HS-5 (cell line): ENCODE measurements around the gene SIX6.
"Not testable (repeated sequence)": the region's sequence is repeated elsewhere in the genome, so short reads cannot be mapped to it uniquely, and the experiment has no call there.

Experiments
- DNase-seq: peaks from one replicate; pipeline ENCODE4 v3.0.0-alpha.2; 2012; ENCODE audit warnings: low read depth

SIX6 gene

DNA sequence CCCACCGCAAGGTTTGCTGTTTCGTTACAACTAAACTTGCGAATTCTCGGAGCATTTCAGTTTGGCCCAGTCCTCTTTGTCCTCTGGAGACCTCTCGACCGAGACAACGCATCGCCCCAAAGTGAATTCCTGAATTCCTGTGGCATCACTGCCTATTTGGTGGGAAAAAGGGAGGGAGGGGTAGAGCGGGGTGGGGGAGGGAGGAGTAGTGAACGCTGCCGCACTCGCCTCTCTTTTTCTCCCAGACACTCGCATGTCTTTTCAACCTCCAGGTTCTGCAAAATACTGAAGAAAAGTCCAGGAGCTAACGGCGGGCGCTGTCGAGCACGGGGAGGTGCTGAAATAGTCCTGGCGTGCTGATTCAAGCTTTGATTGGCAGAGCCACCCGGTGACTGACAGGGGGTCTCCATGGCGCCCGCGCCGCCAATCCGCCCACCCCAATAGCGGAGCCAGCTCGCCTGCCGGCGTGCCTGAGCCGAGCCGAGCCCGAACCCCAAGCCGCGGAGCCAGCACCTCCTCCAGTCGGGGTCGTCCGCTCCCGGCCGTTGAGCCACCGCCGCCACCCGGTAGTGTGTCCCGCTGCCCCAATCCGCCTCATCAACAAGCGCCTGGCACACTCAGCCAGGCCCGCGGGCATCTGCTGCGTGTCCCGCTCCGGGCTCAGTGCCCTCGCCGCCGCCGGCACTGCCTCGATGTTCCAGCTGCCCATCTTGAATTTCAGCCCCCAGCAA lies at the start of gene SIX6:
Gene SIX6, plus strand, starts transcription at position 440 of the 731 bp plus-strand sequence. Its CDS starts 253 bp downstream, at position 693.
- no peak for DNase-seq

DNA sequence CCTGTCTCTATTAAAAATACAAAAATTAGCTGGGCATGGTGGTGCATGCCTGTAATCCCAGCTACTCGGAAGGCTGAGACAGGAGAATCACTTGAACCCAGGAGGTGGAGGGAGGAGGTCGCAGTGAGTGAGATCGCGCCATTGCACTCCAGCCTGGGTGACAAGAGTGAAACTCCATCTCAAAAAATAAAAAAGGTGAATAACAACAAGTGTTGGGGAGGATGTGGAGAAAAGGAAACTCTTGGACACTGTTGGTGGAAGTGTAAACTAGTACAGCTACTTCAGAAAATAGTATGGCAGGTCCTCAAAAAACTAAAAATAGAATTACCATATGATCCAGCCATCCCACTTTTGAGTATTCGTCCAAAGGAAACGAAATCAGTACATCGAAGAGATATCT lies 28.7 kb upstream of the SIX6 start:
- DNase-seq = not testable (repeated sequence)

GRCh38 chr14:60482743-60483142 lies 26.2 kb upstream of the SIX6 start:
- DNase-seq = no peak

GRCh38 chr14:60485057-60485597 lies 23.8 kb upstream of the SIX6 start:
- DNase-seq = peak; percentile 20

DNA sequence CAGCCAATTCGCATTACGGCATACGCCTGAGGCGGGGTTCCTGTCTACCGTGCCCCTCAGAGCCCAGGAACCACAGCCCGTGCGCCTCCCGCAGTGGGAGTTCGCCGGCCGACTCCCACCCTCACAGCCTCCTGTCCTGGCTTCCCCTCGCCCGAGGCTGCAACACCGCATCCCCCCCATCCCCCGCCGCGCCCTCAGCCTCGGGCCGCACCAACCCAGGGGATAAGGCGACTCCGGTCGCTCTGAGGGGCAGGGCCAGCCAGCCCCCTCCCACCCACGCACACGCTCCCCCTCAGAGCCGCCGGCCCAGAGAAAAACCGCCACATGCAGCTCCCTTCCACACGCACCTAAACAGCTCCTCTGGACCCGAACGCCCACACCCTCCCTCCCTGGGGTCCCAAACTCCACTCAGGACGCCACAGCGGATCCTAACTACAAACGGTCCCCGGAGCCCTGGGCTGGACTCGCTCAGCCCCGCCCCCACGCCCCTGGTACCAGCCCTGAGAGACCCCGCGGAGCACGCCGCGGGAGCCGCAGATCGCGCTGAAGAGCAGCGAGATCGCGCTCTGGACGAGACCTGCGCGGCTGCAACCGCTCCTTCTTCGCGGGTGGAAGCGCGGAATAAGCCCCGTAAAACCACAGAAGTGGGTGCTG lies 23.2 kb upstream of the SIX6 start, which contains the start of gene C14orf39:
Gene C14orf39, minus strand, starts transcription at position 466 of the 654 bp plus-strand sequence. CDS start 985 bp downstream, outside the sequence.
- peak; percentile 35 for DNase-seq

GRCh38 chr14:60487211-60487610 lies 21.7 kb upstream of the SIX6 start:
- no peak for DNase-seq

- no peak for DNase-seq
These were observed 20.8 kb upstream of the SIX6 start for GRCh38 chr14:60488175-60488574.

- DNase-seq = no peak
These were observed 18.7 kb upstream of the SIX6 start for GRCh38 chr14:60490270-60490669.

DNA sequence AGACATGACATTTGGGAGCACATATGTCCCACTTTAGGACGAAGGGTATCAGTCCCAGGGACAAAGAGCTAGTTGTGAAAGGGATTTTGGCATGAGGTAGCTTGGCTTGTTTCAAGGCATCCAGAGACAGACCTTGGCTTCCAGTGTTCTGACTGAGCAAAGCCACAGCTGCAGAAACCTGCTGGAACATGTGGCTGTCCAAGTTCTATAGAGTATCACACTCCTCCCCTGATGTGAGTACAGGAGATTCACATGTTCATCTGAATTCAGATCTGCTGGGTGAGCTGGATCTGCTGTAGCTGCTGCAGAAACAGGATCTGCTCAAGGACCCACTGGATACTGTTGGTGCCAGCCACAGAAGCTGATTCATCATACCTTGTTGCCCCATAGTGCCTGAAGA lies 13.0 kb upstream of the SIX6 start:
- DNase-seq = no peak

GRCh38 chr14:60502541-60502940 lies 6.4 kb upstream of the SIX6 start:
- DNase-seq = no peak

DNA sequence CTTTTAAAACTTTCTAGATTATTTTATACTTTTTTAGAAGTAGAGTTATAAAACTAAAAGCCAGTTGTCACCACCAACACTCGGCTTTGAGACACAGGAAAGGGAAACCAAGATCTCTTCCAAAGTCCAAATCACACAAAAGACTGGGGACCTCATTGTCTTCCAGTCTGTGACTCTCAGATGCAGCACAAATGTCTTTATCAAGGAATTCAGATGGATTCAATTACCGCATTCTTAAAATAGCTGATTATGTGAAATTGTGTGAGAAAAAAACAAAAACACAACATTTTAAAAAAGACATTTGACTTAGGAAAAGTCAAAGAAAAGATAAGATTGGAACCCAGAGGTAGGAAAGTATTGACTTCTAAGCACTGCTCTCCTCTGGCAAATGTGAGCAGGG lies 3.5 kb upstream of the SIX6 start:
- no peak for DNase-seq

DNA sequence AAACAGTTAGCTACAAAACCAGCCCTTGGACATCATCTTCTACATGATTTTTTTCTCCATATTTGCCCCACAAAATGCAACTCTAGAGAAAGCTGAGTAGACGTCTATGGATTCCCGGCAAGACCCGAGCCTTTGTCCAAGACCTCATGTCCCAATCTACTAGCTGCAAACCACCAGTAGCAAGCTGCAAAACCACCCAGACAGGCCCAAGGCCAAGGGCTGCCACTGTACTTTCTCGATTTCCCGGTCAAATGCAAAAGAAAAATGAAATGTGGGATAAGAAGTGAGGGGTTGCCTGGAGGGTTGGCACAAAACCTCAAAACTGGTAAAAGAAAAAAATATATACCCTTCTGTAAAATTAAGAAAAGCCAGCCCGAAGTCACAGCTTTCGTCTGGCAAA lies 2.9 kb upstream of the SIX6 start:
- no peak for DNase-seq

DNA sequence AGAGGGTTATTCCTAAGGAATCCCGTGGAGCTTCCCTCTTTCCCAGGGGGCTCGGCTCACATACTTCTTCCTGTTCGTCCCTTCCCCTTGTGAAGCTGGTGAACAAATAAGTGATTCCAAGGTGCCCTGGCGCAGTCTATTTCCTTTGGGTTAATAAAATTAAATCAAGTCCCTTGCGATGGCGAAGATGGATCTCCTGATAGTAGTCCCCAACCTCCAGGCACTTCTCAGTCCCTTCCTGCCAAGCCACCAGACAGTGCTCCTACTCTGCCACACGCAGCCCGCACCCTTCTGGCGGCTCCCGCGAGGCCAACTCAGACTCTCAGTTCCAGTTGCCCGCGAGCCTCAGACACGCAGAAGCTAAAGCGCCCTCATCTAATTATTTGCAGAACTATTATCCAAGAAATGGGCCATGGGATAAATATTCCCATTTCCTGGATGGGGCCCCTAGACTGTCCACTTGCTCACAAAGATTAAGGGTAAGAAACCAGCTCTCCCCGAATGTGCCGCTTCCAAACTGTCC lies 2.4 kb upstream of the SIX6 start:
- DNase-seq = no peak

- no peak for DNase-seq
These were observed 1.7 kb upstream of the SIX6 start for GRCh38 chr14:60506985-60507829.

DNA sequence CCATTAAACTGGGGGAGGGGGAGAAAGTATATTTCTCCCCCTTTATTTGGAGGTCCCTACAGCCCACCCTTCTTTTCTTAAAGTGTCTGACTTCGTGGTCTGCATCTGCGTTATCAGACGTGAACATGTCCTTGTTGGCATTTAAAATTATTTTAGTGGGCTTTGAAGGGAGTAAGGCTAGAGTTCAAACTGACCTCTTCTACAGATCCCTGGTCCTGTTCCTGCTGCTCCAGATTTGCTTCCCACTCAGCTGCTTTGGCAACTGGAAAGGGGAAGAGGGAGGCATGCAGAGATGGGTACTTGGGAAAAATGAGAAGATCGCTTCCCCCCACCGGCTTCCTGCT lies 611 bp upstream of the SIX6 start:
- DNase-seq = no peak

- no peak for DNase-seq
These were observed 700 bp downstream of the SIX6 start for GRCh38 chr14:60509438-60510253.

- no peak for DNase-seq
These were observed 1.5 kb downstream of the SIX6 start for GRCh38 chr14:60510254-60510950.

DNA sequence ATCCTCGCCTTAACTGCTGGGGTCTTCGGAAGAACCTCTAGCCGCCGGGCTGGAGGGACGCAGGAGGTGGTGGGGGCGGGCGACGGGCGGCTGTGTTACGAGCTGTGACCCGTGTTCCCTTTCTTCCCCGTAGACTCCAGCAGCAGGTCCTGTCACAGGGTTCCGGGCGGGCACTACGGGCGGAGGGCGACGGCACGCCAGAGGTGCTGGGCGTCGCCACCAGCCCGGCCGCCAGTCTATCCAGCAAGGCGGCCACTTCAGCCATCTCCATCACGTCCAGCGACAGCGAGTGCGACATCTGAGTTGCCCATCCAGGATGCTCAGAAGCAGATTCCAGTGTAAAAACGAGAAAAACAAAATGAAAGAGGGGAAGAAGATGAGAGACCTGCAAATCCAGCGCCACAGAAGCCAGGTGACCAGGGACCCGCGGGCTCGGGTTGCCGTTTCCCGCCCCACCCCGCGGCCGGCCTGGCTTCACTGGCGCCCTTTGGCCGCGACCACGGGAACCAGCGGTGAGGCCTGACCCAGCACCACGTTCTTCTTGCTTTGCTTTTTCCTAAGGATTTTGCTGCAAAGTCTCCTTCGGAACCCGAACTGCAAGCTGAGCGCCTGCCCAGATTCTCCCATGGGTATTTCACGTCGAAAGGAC lies 2.1 kb downstream of the SIX6 start:
- no peak for DNase-seq

GRCh38 chr14:60512126-60512525 lies 3.2 kb downstream of the SIX6 start:
- no peak for DNase-seq

DNA sequence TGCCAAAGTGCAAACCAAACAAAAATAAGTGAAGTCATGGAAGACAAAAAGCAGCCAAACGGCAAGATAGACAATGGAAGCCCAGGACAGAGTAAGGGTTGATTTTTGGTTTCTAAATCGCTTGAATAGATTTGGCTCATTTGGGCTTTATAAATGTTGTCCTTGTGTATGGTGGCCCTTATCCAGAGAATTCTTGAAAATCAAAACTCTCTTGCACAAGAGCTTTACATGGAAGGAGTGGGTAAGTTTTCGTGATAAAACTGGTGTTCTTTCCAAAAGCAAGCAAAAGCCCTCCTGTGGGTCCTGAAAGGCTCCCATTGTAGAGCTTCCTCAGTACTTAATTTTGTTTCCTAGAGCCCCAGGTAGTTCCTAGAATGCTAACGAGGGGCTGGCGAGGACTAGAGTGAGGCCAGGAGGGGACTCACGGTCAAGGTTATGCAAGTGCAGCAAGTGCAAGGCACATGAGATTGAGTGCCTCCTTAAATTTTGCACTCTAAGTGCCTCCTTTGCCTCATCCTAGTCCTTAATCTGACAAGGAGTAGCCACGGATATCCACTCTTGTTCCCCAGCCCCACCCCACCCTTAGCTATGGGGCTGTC lies 4.1 kb downstream of the SIX6 start:
- no peak for DNase-seq
